Measurements from ENCODE around the gene COL21A1.

COL21A1 gene

DNA sequence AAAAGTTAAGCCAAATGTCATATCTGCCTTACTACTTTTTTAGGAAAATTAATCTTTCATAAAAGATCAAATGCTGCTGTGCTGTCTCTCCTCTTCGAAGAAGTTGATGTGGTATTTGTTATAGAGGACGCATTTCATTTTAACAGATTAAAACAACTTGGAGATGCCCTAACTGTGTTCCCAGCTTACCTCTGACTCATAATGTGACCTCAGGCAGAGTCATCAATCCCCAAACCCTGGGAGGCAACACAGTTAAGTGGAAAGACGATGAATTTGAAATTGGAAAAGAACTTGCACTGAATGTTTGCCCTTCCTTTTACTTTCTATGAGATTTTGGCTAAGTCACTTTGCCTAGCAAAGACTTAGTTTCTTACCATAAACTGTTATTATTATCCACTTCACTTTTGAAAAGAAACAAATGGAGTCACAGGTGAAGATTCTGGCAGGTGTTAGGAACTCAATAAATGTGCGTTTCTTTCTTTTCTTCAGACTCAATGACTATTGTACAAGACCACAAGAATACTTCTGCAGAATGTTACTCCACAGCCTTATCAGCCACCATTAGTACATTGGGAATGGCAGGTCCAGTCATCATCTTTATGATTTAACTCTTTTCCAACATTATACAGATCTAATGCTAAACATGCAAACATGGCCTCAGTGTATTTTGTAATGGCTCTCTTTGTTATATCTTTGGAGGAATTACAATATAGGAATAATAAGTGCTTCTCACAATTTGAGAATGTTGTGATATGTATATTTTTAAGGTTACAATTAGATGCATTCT lies 102.6 kb downstream of the COL21A1 start:
- DNase-seq (ENCODE audit: low read depth, low spot score) = no peak
- no peak overlapping the region for H3K27ac ChIP-seq

GRCh38 chr6:56143796-56144195 lies 103.6 kb downstream of the COL21A1 start:
- no peak overlapping the region for H3K27ac ChIP-seq

GRCh38 chr6:56140090-56140489 lies 107.3 kb downstream of the COL21A1 start:
- DNase-seq (ENCODE audit: low read depth, low spot score) = no peak

More at GRCh38 chr6:56143796-56144195, 103.6 kb downstream of the COL21A1 start:
- no peak for DNase-seq (ENCODE audit: low read depth, low spot score)

GRCh38 chr6:56115715-56116114 lies 131.7 kb downstream of the COL21A1 start:
- DNase-seq (ENCODE audit: low read depth, low spot score) = no peak
- H3K27ac ChIP-seq = no peak overlapping the region

More at GRCh38 chr6:56140090-56140489, 107.3 kb downstream of the COL21A1 start:
- H3K27ac ChIP-seq = no peak overlapping the region

- DNase-seq (ENCODE audit: low read depth, low spot score) = no peak
- no peak overlapping the region for H3K27ac ChIP-seq
Observed at GRCh38 chr6:56109149-56109548, 138.2 kb downstream of the COL21A1 start.

GRCh38 chr6:56106231-56106630 lies 141.1 kb downstream of the COL21A1 start:
- no peak for DNase-seq (ENCODE audit: low read depth, low spot score)
- H3K27ac ChIP-seq = no peak overlapping the region

- no peak for DNase-seq (ENCODE audit: low read depth, low spot score)
- H3K27ac ChIP-seq = no peak overlapping the region
Observed at GRCh38 chr6:56104591-56104990, 142.8 kb downstream of the COL21A1 start.

DNA sequence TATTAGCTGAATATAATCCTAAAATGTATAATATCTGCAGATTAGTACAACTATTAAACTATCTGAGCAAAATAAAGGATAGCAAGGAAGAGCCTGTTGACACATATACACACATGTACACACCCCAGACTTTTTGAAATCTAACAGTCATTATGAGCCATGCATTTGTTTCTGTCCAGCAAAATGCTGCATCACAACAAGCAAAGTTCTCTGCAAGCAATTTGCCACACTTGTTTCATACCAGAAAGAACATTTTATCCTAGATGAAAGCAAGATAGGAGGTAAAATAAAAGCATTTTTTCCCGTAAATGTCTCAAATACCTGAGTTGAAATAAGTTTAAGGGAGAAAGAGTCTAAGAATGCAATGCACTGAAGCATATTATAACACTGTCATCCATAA lies 145.2 kb downstream of the COL21A1 start:
- DNase-seq (ENCODE audit: low read depth, low spot score) = no peak
- no peak overlapping the region for H3K27ac ChIP-seq

- H3K27ac ChIP-seq = peak overlapping the region; percentile 44
- peak; percentile 92 for DNase-seq (ENCODE audit: low read depth, low spot score)
Observed at GRCh38 chr6:56101141-56101553, 146.2 kb downstream of the COL21A1 start.

DNA sequence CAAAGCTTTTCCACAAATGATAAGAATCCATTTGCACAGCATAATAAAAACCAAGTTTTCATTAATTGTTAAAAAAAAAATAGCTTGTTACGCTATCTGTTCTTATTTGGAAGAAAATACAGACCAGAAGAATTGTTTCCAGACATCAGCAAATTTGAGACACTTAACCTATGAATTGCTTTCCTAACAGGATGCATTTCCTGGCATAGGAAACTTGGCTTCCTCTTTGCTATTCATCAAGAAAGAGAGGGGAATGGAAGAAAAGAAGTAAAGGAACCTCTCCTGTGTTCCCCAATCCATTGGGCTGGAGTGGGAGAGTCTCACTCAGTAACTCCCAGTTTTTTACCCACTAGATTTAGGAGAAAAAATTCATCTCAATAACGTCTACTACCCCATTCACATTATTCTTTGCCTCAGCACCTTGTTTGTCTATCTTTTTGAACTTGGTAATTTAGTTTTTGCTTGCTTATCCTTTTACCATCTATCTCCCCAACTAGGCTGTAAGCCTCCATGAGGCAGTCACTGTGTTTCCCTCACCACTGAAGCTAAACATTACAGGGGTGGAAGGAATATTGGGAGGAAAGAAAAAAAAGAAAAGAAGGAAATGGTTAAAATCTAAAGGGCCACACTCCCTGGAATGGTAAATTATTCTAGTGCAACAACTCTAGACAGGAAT lies 150.3 kb downstream of the COL21A1 start:
- no peak overlapping the region for H3K27ac ChIP-seq
- no peak for DNase-seq (ENCODE audit: low read depth, low spot score)

GRCh38 chr6:56096541-56096940 lies 150.8 kb downstream of the COL21A1 start:
- H3K27ac ChIP-seq = no peak overlapping the region
- no peak for DNase-seq (ENCODE audit: low read depth, low spot score)

GRCh38 chr6:56093776-56094175 lies 153.6 kb downstream of the COL21A1 start:
- no peak for DNase-seq (ENCODE audit: low read depth, low spot score)
- no peak overlapping the region for H3K27ac ChIP-seq

GRCh38 chr6:56091159-56091869 lies 156.1 kb downstream of the COL21A1 start:
- DNase-seq (ENCODE audit: low read depth, low spot score) = peak; percentile 79
- peak overlapping the region; percentile 61 for H3K27ac ChIP-seq

DNA sequence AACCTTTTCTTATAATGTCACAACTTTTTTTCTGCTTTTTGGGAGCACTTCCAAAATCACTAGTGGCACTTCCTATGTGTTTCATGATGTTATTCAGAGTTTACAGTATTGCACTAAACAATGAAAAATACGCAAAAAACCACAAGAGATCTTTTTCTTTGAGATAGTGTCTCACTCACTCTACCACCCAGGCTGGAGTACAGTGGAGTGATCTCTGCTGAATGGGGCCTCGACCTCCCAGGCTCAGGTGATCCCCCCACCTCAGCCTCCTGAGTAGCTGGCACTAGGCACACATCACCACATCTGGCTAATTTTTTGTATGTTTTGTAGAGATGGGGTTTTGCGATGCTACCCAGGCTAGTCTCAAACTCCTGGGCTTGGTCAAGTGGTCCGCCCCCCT lies 158.7 kb downstream of the COL21A1 start:
- H3K27ac ChIP-seq = no peak overlapping the region
- no peak for DNase-seq (ENCODE audit: low read depth, low spot score)

GRCh38 chr6:56087421-56087820 lies 160.0 kb downstream of the COL21A1 start:
- H3K27ac ChIP-seq = no peak overlapping the region
- DNase-seq (ENCODE audit: low read depth, low spot score) = no peak

GRCh38 chr6:56079751-56080540 lies 167.4 kb downstream of the COL21A1 start:
- no peak for DNase-seq (ENCODE audit: low read depth, low spot score)
- no peak overlapping the region for H3K27ac ChIP-seq

- DNase-seq (ENCODE audit: low read depth, low spot score) = no peak
- H3K27ac ChIP-seq = no peak overlapping the region
Observed at GRCh38 chr6:56076033-56076432, 171.3 kb downstream of the COL21A1 start.

- no peak for DNase-seq (ENCODE audit: low read depth, low spot score)
- no peak overlapping the region for H3K27ac ChIP-seq
Observed at GRCh38 chr6:56073761-56074160, 173.6 kb downstream of the COL21A1 start.

DNA sequence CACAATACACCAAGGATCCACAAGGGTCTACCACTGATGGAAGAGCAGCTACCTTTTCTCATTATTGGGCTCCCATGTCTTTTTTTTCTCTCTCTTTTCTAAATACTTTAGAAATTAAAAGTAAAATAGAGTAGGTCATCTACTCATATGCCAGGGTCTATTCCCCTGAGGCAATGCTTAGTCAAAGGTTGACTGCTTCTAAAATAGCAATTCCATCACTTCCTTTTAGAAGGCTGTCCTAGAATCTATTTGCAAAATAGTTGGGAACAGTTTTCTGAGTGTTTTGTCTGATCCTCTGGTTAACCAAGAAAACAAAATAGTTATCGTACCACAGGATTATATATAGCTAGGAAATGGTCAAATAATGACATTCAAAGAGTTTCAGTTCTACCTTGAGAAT lies 174.1 kb downstream of the COL21A1 start:
- no peak overlapping the region for H3K27ac ChIP-seq
- DNase-seq (ENCODE audit: low read depth, low spot score) = no peak

GRCh38 chr6:56072856-56073255 lies 174.5 kb downstream of the COL21A1 start:
- H3K27ac ChIP-seq = no peak overlapping the region

More at GRCh38 chr6:56072856-56073255, 174.5 kb downstream of the COL21A1 start:
- no peak for DNase-seq (ENCODE audit: low read depth, low spot score)

All from epithelial cell of prostate (primary cell).